Activated CD4-positive, alpha-beta T cell treated with anti-CD3 and anti-CD28 coated beads for 36 hours (primary cell): Measurements from ENCODE around the gene SIAH2. TPM values are rescaled to one million over a fixed set of nuclear protein-coding genes. Genes with fewer than 3 reads are reported as not detected.

Experiments used
- ATAC-seq: fragments of 200-7000 bp; cut with Tn5 transposase; one replicate; pipeline ENCODE4 v1.10.0; 2021; ENCODE audit warnings: mild to moderate bottlenecking, moderate library complexity
- CTCF ChIA-PET: fragments of 350-600 bp; sonication (Branson Sonifier 250); formaldehyde crosslinking; loops from one replicate; lab custom pipeline; 2021; ENCODE audit warnings: antibody characterized with exemption; lab: Charles Lee
- POLR2A ChIA-PET: fragments of 350-600 bp; sonication (Branson Sonifier 250); formaldehyde crosslinking; loops from one replicate; lab custom pipeline; 2021; ENCODE audit warnings: antibody characterized with exemption, inconsistent platforms; lab: Charles Lee
- DNase-seq: peaks from one replicate; pipeline ENCODE4 v3.0.0-alpha.2; 2020
- H3K27ac Mint-ChIP-seq: one replicate; pipeline ENCODE4 v1.8.0; 2021; ENCODE audit warnings: mixed read lengths
- H3K27me3 Mint-ChIP-seq: one replicate; pipeline ENCODE4 v1.8.0; 2021; ENCODE audit warnings: mixed read lengths
- H3K36me3 Mint-ChIP-seq: one replicate; pipeline ENCODE4 v1.8.0; 2021; ENCODE audit warnings: low read depth, mixed read lengths
- H3K4me1 Mint-ChIP-seq: one replicate; pipeline ENCODE4 v1.8.0; 2021; ENCODE audit warnings: mixed read lengths
- H3K4me3 Mint-ChIP-seq: one replicate; pipeline ENCODE4 v1.8.0; 2021; ENCODE audit warnings: mild to moderate bottlenecking, moderate library complexity, mixed read lengths
- H3K9me3 Mint-ChIP-seq: one replicate; pipeline ENCODE4 v1.8.0; 2021; ENCODE audit warnings: low read depth, mixed read lengths
- intact Hi-C, 2 experiments: fragments of 100-400 bp; cut with DNase I in 1 of 2; cut with micrococcal nuclease in 1 of 2; formaldehyde crosslinking; loops; one replicate each; pipeline versions ENCODE4 v1.14.2 to v1.15.1; 2022 to 2024; cut with DNase I, micrococcal nuclease
- total RNA-seq, 2 experiments: library from RNA; stranded (reverse); gene quantifications; one replicate each; pipeline ENCODE4 v1.2.3, GENCODE V29; 2021

SIAH2 gene
- total RNA-seq, 2 experiments from 2014 or later, result 85.7 to 154 TPM

DNA sequence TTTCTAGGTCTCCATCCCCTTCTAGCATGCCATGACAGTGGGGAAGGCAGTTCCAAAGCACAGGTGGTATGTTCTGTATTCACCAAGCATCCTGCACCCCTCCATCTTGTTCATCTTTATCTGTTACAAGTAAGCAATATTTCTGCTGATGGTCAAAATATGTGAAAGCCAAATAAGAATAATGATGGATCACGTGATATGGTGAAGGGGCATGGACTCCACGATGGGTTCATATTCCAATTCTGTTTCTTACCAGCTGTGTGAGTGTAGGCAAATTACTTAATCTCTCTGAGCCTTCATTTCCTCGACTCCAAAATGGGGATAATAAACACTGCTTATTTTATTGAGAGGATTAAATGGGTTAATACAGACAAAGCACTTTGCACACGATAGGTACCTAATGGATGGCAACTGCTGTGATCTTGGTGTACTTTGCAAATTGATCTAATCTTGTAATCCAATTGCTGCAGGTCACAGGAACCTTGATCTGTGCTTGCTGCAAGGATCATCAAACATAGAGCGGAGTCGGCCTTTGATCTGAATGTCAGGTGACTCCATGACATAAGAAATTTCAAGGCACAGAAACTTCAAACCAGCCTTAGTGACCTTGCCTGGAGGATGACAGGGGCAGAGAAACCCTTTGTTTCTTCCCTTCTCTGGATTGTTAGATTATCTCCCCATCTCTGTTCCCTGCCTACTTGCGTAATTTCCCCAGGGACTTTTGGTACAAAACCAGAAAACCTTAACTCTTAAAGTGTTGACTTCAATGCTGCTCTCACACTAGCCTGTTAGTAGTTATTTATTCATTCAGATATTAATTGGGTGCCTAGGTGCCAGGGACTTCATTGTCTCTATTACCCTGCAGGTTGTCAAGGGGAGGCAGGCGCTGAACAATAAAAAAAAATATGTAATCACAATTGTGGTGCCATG, 25.8 kb downstream of the SIAH2 start:
- CTCF ChIA-PET, result interaction anchor here (0.6 to 1.8 kb wide), 13 partner anchors 10 to 466 kb away, joined by 3 to 20 read pairs (median 4); partner anchors contain the start of gene GPR171
- ATAC-seq (no peak), DNase-seq (peak; percentile 34)
- POLR2A ChIA-PET, result interaction anchor here (1.1 to 1.6 kb wide), 5 partner anchors 25 to 191 kb away, joined by 4 to 73 read pairs (median 4); partner anchors contain the start of genes EIF2A, SELENOT, SERP1 and SIAH2
- Mint-ChIP-seq H3K4me3 (peak overlapping the region; percentile 40), H3K4me1 (peaks cover 62% of the 10 kb centered on the region), H3K9me3 (no peaks in the 10 kb centered on the region), H3K27ac (peak overlapping the region; percentile 93), H3K36me3 (peaks cover 29% of the 10 kb centered on the region), H3K27me3 (no peaks in the 10 kb centered on the region)
- intact Hi-C loops, result loop anchor here (5.0 to 10.0 kb wide), 2 partner anchors 240 to 568 kb away; no protein-coding TSS in a partner anchor

DNA sequence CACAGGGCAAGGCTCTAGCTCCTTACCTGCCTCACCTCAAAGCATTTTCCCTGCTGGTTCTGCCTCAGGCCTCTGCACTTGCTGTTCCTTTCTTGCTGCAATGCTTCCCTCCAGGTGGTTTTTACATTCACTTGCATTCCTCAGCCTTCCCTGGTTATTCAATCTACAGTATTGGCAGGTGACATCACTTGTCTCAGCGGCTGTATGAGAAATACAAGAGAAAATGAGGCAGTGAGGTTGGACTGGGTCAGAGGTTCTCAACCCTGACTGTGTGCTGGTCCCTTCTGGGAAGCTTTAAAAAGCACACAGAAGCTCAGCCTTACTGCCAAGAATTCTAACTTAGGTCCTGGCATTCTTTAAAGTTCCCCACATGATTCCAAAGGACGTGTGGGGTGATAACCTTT, 26.7 kb downstream of the SIAH2 start:
- H3K27me3 Mint-ChIP-seq, result no peaks in the 10 kb centered on the region
- DNase-seq, result no peak
- intact Hi-C loops, result loop anchor here (5.0 to 10.0 kb wide), 2 partner anchors 241 to 568 kb away; no protein-coding TSS in a partner anchor
- no peaks in the 10 kb centered on the region for H3K9me3 Mint-ChIP-seq
- no peak overlapping the region for H3K27ac Mint-ChIP-seq
- ChIA-PET POLR2A (interaction anchor here (0.6 to 0.7 kb wide), 2 partner anchors 8 to 23 kb away, joined by 3 to 4 read pairs; no protein-coding TSS in a partner anchor), CTCF (interaction anchor here (0.7 to 2.3 kb wide), 5 partner anchors 9 to 23 kb away, joined by 3 to 7 read pairs (median 5); no protein-coding TSS in a partner anchor)
- H3K36me3 Mint-ChIP-seq, result peaks cover 21% of the 10 kb centered on the region
- peaks cover 54% of the 10 kb centered on the region for H3K4me1 Mint-ChIP-seq
- no peak overlapping the region for H3K4me3 Mint-ChIP-seq
- ATAC-seq, result no peak

DNA sequence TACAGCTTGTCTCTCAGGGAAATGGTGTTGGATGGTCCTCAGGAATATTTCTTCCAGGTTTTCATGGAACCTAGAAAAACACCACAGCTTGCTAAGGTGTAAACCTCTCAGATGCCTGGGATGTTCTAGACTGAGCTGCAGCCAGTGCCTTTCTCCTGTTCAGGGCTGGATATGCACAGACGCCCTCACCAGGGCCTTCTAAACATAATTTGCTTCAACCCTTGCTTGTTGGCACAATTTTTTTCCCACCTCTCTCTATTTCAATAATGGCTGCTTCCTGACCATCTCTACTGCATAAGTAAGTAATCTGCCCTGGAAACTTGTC, 28.2 kb downstream of the SIAH2 start:
- Mint-ChIP-seq H3K27me3 (no peaks in the 10 kb centered on the region), H3K36me3 (peaks cover 13% of the 10 kb centered on the region), H3K27ac (no peak overlapping the region), H3K4me1 (peaks cover 38% of the 10 kb centered on the region), H3K9me3 (no peaks in the 10 kb centered on the region), H3K4me3 (no peak overlapping the region)
- ATAC-seq (no peak), DNase-seq (no peak)
- intact Hi-C loops, result loop anchor here (5.0 to 10.0 kb wide), 2 partner anchors 243 to 570 kb away; no protein-coding TSS in a partner anchor
- ChIA-PET CTCF (interaction anchor here (2.3 kb wide), 1 partner anchor 24 kb away, joined by 6 read pairs; no protein-coding TSS in a partner anchor), POLR2A (no interaction called here)

DNA sequence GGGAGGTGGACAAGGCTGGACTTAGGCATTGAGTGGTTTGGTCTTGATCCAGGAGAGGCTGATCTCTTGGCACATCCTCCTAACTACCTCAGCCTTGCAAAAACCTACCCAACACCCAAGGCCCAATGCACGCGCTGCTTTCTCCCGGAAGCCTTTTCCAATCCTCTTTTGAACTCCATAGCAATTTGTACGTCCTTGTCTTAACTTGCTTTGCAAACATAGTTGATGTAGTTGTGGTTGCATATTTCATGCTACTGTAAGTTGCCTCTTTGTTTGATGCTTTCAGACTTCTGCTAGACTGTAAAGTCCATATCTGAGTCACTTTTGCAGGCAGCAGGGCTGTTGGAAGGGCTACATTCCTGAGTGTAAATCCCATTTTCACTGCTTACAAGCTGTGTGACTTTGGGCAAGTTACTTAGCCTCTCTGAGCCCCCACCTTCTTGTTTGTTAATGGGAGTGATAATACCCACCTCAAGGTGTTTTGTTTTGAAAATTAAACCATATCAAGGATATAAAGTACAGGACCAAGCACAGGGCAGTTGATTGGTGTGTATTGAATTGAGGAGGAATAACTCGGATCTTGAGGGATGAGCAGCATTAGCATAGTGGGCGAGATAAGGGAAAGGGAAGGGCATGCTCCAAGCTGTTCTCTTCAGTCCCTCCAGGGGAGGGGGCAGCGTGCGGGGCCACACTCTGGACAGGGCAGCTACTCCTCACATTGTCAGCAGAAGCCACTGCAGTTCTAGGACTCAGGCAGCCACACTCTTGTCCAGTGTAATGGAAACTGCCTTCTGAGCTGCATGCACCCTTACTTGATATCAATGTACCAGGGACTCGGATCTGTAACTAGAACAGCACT, 28.8 kb downstream of the SIAH2 start:
- no peak for ATAC-seq
- H3K4me1 Mint-ChIP-seq, result peaks cover 32% of the 10 kb centered on the region
- peaks cover 13% of the 10 kb centered on the region for H3K36me3 Mint-ChIP-seq
- no peak for DNase-seq
- H3K27ac Mint-ChIP-seq, result no peak overlapping the region
- no peak overlapping the region for H3K4me3 Mint-ChIP-seq
- intact Hi-C loops, result loop anchor here in 1 of 2 experiments (10.0 kb wide), 1 partner anchor 571 kb away; no protein-coding TSS in a partner anchor
- no peaks in the 10 kb centered on the region for H3K9me3 Mint-ChIP-seq
- POLR2A ChIA-PET, result no interaction called here
- H3K27me3 Mint-ChIP-seq, result no peaks in the 10 kb centered on the region
- CTCF ChIA-PET, result interaction anchor here (2.3 kb wide), 1 partner anchor 25 kb away, joined by 6 read pairs; no protein-coding TSS in a partner anchor

DNA sequence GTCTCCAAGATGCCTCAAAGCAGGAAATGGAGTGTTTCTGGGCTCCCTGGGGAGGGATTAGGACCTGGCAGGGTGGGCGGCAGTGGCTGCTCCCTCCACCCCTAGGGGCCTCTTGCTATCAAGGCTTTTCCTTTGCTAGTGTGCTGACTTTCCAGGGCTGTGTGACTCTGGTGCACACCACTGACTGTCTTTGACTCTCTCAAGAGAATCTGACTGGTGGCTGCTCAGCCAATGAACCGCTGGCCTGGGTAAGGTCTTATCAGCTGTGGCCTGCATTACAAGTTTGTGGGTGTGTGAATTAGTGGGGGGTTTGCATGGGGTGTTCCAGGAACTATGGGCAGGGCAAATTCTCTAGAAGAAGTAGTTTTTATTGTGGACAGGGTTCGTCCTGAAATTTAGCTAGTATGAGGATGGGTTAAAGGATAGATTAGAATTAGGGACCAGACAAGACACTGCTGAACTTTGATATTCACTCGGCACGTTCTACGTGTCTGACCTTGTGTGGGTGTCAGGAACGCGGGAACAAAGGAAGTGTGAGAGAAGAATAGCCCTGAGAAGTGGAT, 29.5 kb downstream of the SIAH2 start:
- no peaks in the 10 kb centered on the region for H3K9me3 Mint-ChIP-seq
- intact Hi-C loops, result loop anchor here in 1 of 2 experiments (10.0 kb wide), 1 partner anchor 571 kb away; no protein-coding TSS in a partner anchor
- H3K4me1 Mint-ChIP-seq, result peaks cover 25% of the 10 kb centered on the region
- ChIA-PET POLR2A (no interaction called here), CTCF (no interaction called here)
- peaks cover 12% of the 10 kb centered on the region for H3K36me3 Mint-ChIP-seq
- ATAC-seq (no peak), DNase-seq (no peak)
- no peaks in the 10 kb centered on the region for H3K27me3 Mint-ChIP-seq
- no peak overlapping the region for H3K4me3 Mint-ChIP-seq
- H3K27ac Mint-ChIP-seq, result no peak overlapping the region

DNA sequence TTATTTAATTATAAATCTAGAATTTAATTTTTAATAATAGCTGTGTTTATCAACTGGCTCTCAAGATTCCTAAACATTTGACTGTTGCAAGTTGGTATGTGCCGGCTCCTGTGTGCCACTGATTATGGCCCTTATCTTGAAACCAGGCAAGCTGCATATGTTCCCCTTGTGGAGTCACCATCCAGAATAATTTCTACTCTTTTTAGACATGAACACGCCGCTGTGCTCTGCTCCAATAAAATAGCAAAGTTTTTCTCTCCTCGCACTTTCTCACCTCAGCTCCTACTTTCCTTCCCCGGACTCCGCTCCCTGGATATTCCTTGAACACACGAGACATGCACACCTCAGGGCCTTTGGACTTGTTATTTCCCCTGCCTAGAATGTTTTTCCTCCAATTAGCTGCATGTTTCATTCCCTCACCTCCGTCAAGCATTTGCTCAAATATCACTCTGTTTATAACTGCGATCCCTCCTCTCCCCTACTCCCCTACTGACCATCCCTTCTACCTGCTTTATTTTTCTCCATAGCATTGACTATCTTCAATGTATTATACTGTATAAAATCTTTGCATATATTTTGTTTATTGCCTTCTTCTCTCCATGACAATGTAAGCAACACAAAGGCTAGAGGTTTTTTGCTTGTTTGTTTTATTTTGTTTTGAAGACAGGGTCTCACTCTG, 33.1 kb downstream of the SIAH2 start:
- no peaks in the 10 kb centered on the region for H3K9me3 Mint-ChIP-seq
- ChIA-PET POLR2A (no interaction called here), CTCF (interaction anchor here (0.6 to 1.5 kb wide), 5 partner anchors 9 to 107 kb away, joined by 3 to 5 read pairs (median 3); no protein-coding TSS in a partner anchor)
- no peak overlapping the region for H3K27ac Mint-ChIP-seq
- no peak overlapping the region for H3K4me3 Mint-ChIP-seq
- peaks cover 4% of the 10 kb centered on the region for H3K4me1 Mint-ChIP-seq
- DNase-seq (no peak), ATAC-seq (no peak)
- intact Hi-C loops, result loop anchor here in 1 of 2 experiments (10.0 kb wide), 1 partner anchor 575 kb away; no protein-coding TSS in a partner anchor
- no peaks in the 10 kb centered on the region for H3K27me3 Mint-ChIP-seq
- peaks cover 3% of the 10 kb centered on the region for H3K36me3 Mint-ChIP-seq

DNA sequence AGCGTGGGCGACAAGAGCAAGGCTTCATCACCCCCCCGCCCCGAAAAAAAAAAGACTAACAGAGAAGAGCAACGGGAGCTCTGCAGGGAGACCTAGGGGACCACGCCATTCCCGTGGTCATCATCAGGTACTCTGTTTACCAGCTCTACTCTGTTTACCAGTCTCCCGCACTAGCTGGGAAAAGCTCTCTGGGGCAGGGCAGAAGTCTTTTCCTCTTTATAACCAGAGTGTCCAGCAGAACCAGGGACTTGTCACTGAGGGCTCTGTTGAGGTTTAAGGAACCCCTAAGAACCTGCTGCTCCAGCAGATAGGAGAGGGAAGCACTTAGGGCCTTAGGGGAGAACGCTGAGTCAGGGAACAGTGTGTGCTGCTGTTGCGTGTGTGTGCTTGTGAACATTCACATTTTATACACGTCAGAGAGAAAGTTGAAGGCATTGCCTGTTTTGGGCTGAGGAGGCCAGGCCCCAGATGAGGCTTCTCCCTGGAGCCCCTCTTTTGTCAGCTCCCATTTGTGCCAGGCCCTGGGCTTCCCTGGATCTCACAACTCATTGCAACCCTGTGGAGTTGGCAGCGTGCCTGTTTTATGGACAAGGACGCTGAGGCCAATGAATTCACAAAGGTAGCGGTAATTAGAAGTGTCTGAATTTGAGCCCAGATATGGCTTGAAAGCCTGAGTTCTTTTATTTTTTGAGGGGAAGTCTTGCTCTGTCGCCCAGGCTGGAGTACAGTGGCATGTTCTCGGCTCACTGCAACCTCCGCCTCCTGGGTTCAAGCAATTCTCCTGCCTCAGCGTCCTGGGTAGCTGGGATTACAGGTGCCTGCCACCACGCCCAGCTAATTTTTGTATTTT, 35.1 kb downstream of the SIAH2 start:
- ATAC-seq (no peak), DNase-seq (no peak)
- H3K27ac Mint-ChIP-seq, result no peak overlapping the region
- no peaks in the 10 kb centered on the region for H3K9me3 Mint-ChIP-seq
- POLR2A ChIA-PET, result no interaction called here
- intact Hi-C loops, result no loop called here
- CTCF ChIA-PET, result interaction anchor here (0.7 to 1.6 kb wide), 4 partner anchors 8 to 184 kb away, joined by 3 to 5 read pairs (median 3); no protein-coding TSS in a partner anchor
- H3K27me3 Mint-ChIP-seq, result no peaks in the 10 kb centered on the region
- H3K4me3 Mint-ChIP-seq, result no peak overlapping the region
- H3K36me3 Mint-ChIP-seq, result no peaks in the 10 kb centered on the region
- peaks cover 12% of the 10 kb centered on the region for H3K4me1 Mint-ChIP-seq

DNA sequence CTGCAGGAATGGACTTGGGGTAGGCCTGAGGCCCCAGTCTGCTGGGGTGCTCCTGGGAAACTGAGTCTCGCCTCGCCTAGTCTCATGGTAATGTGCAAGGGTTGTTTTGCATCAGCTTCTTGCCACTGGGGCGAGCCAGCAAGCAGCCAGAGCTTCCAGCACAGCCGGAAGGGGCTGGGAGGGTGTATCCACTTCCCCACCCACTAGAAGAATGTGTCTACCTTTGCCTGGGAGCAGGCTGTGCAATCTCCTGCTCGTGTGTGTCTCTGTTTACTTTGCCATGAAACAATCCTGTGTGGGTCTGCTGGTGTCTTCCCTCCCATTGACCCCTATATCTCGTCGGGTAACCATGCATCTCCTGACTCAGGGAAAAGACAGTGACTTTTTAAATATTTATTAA, 37.4 kb downstream of the SIAH2 start:
- ATAC-seq (no peak), DNase-seq (no peak)
- ChIA-PET CTCF (interaction anchor here (0.9 to 1.4 kb wide), 2 partner anchors 11 to 106 kb away, joined by 3 to 4 read pairs; no protein-coding TSS in a partner anchor), POLR2A (no interaction called here)
- Mint-ChIP-seq H3K36me3 (no peaks in the 10 kb centered on the region), H3K27ac (no peak overlapping the region), H3K4me3 (no peak overlapping the region), H3K9me3 (no peaks in the 10 kb centered on the region), H3K27me3 (no peaks in the 10 kb centered on the region), H3K4me1 (peaks cover 27% of the 10 kb centered on the region)
- intact Hi-C loops, result no loop called here

DNA sequence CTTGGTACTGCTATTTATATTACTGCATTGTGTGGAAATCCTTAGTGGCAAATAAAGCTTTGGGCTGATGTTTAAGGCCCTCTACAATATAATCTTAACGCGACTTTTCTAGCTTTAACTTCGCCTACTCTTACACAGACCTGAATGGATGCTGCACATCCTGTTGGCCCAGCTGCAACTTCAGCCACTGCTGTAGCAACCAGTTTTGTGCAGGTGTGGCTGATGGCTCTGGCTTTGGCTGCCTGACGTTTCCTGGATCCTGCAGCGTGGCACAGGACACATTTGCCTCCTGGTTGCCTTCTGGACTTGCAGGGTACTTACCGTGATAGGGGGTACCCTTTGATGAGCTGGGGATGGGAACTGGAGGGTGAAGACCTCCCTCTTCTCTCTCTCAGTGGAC, 39.0 kb downstream of the SIAH2 start:
- no peaks in the 10 kb centered on the region for H3K27me3 Mint-ChIP-seq
- ATAC-seq, result no peak
- H3K36me3 Mint-ChIP-seq, result no peaks in the 10 kb centered on the region
- intact Hi-C loops, result loop anchor here (1.0 to 5.0 kb wide), 6 partner anchors 14 to 423 kb away; partner anchors contain the start of gene MED12L (in 1 of the 2)
- H3K27ac Mint-ChIP-seq, result no peak overlapping the region
- CTCF ChIA-PET, result interaction anchor here (0.6 to 1.4 kb wide), 8 partner anchors 12 to 1274 kb away, joined by 3 to 4 read pairs (median 3); no protein-coding TSS in a partner anchor
- DNase-seq, result no peak
- H3K9me3 Mint-ChIP-seq, result no peaks in the 10 kb centered on the region
- no peak overlapping the region for H3K4me3 Mint-ChIP-seq
- POLR2A ChIA-PET, result interaction anchor here (0.9 kb wide), 1 partner anchor 38 kb away, joined by 4 read pairs; no protein-coding TSS in a partner anchor
- peaks cover 29% of the 10 kb centered on the region for H3K4me1 Mint-ChIP-seq
